HFF-Myc (cell line): Measurements from ENCODE around the gene HOXA2.

Source experiments
- DNase-seq: peaks from one replicate; pipeline ENCODE4 v3.0.0-alpha.2; 2011; ENCODE audit warnings: low read depth; ENCODE audit errors: extremely low read depth
- H3K4me3 ChIP-seq: replicated peaks from 2 replicates; pipeline ENCODE4 v1.5.1; 2011; ENCODE audit warnings: low read depth, mild to moderate bottlenecking, control low read depth, low read length
- TF ChIP-seq, protein P1 (sequence below): IDR thresholded peaks from 2 replicates; pipeline ENCODE4 v1.5.1; 2012; ENCODE audit warnings: mild to moderate bottlenecking, low read depth, low read length, control low read depth; ENCODE audit errors: missing control alignments

The HOXA2 gene

DNA sequence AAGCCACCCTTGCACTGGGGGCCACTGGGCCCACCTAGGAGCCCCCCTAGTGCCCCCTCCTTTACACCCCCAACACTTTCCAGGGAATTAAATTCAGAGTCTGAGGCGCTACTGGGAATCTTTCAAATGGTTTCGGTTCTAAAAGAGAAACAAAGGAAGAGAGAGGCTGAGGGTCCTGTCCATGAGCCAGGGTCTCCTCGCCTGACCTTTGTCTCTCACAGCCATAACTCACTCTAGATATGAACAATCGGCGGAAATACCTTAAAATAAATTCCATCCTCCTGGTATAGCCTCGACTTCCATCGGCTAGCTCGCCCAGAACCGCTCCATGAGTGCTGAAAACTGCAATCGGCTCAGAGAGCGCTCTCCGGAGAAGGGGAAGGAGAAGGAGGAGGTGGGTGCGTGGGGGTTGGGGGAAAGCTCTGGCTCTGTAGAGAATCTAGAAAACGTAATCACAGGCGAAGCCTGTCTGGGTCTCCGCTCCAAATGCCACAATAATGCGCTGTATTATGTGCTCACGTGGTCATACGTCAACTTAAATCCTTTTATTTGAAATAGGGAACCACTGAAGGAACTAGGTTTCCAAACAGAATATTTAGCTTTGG is 15.5 kb upstream of the HOXA2 start:
- DNase-seq, result no peak
- TF ChIP-seq, protein P1, sequence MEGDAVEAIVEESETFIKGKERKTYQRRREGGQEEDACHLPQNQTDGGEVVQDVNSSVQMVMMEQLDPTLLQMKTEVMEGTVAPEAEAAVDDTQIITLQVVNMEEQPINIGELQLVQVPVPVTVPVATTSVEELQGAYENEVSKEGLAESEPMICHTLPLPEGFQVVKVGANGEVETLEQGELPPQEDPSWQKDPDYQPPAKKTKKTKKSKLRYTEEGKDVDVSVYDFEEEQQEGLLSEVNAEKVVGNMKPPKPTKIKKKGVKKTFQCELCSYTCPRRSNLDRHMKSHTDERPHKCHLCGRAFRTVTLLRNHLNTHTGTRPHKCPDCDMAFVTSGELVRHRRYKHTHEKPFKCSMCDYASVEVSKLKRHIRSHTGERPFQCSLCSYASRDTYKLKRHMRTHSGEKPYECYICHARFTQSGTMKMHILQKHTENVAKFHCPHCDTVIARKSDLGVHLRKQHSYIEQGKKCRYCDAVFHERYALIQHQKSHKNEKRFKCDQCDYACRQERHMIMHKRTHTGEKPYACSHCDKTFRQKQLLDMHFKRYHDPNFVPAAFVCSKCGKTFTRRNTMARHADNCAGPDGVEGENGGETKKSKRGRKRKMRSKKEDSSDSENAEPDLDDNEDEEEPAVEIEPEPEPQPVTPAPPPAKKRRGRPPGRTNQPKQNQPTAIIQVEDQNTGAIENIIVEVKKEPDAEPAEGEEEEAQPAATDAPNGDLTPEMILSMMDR, result no peak
- no peak overlapping the region for H3K4me3 ChIP-seq

DNA sequence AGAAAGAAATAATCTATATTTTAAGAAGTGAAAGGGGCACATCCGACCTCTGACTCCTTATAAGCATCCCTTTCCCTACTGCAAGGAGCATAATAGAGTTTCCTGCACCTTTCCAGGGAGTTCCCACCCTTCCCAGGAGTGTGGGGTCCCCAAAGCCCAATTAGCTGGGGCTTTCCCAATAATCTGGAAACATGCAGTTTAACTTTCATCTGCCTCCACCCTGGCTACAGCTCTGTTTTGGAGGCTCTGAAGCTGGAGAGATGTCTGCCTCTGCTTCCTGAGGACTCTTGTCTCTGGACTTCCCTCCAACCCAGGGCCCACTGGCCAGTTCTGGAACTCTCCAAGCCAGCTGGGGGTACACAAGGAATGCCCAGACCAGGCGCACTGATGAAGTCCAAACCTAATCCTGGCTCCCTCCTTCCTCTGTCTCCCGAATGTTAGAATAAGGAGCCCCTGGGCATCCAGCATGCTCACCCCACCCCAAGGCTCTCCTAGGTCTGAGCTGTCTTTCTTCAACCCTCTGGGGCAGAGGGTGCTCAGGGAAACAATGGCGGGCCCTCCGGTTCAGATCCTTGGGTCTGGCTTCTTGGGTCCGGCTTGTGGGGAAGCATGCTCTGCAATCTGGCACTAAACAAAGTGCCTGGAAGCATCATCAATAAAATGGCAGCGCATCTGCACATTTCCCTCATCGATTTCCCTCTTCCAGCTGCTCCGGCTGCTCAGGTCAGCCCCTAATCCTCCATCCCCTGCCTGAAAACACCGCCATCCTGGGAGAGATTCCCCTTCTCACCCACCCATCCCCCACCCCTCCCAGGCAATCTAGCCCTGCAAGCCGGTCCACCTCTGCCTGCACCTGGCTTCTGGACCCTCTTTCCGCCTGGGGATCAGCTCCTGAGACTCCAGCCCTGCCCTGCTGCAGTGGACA is 14.7 kb upstream of the HOXA2 start:
- no peak overlapping the region for H3K4me3 ChIP-seq
- TF ChIP-seq, protein P1, result no peak
- DNase-seq, result no peak

DNA sequence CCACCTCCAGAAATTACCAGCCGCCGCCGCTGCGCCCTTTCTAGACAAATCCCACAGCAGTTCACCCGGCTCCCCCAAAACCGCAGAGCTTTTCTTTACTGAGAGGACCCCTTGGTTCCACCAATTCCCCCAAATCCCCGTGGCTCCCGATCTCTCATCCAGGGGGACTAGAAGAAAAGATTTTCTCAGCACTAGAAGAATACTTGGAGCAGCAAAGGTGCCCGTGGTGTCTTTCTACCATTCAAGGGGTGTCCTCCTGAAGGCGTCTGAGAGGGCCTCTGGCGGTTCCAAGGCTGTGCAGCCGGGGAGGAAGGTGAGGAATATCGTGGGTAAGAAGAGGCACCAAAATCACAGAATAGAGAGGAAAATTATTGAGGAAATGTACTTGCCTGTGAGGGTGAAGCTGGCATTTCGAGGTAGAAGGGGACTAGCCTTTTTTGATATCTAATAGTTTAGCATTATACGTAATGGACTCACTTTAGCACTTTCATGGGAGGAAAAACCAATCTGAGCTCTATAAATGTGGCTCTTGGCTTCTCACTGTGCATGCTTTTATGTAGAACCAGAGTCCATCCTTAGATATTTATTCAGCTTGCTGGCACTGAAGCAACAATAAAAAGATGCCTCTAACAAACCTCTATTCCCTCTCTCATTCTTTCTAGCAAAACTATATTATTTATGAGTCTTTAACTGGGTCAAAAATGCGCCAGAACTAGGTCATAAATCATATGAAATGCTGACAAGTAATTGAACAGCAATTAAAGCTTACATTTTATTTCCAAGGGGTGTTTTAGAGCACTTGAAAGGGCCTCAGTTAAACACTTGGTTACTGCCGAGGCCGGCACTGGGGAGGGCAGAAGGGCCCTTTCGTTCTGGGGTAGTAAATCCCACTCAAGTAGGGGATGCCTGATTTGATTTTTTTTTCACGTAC is 13.8 kb upstream of the HOXA2 start:
- DNase-seq, result no peak
- H3K4me3 ChIP-seq, result no peak overlapping the region
- TF ChIP-seq, protein P1, result no peak

DNA sequence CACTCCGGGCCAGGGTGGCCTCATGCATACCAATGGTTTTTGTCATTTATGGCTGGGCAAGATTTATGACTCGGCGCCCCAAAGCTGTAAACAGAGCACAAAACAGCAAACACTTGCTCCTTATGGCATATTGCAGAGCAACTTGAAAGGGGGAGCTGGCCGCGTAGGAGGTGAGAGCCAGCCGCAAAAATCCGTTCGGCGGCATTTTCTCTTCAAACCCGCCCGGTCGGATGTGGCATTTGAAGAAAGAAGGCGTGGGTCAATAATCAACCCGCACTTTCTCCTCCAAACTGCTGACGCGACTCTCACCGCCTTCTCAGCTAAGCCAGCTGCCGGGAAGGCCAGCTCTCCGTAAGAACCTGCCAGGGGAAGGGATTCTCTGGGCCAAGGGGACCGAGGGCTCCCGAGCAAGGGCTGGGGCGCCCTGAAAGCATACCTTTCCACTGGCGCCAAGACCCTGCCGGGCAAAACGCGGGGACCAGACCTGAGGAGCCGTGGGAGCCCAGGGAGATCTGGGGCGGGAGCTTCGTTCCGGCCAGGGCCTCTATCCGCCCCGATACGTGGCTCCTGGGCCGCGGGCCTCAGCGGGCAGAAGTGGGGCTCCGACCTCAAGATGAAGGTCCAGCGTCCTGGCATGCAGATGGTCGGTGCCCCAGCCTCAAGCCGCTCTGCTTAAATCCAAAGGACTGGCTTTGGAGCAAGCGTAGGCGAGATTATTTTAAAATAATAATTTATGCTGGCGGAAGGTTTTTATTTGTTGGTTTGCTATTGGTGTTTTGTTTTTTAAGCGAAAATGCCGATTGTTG is 12.9 kb upstream of the HOXA2 start:
- TF ChIP-seq, protein P1, result no peak
- H3K4me3 ChIP-seq, result no peak overlapping the region
- DNase-seq, result no peak

DNA sequence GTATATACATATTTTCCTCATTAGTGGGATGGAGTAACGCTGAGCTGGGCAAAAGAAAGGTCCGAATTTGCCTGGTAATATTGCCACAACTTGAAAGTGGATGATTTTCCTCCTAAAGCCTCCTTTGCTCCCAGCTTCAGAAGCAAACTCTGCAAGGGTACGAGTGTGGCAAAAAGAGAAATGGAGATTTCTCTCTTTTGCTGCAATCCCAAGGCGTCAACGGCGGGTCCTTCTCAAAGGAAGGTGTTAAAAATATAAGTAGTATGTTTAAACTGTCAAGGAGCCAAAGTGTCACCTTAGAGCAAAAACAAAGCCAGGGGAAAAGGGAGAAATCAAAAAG is 12.4 kb upstream of the HOXA2 start:
- DNase-seq, result no peak
- H3K4me3 ChIP-seq, result no peak overlapping the region
- TF ChIP-seq, protein P1, result no peak

DNA sequence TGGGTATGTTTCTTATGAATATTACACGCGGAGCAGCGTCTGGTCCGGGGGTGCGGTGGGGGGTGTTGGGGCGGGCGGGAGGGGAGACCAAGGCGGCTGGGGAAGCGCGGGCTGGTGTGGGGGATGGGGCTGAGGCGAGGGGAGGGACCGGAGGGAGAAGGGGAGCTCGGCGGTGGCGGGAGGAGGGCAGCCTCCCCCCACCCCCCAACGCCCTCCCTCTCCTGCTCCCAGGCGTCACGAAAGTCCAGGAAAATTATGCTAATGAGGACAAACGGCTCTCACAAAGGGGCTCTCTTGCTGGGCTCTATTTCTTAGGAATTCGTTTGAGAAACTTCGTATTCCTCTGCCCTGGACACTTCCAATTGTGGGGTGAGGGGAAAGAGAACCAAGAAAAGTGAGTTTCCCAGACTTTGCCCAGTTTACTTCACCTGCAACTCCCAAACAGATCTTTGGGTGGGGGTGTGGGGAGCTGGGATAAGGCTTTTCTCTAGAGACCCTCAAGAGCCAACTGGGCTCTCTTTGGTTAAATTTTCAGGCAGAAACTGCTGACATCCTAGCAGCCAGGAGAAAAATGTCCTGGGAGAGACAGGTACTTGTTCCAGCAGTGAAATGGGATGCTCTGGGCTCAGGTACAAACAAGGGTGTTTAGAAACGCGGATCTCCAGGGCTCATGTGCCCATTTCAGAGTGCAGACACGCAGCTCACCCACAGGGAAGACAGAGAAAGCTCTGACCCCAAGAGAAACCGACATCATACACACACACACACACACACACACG is 11.7 kb upstream of the HOXA2 start:
- no peak overlapping the region for H3K4me3 ChIP-seq
- TF ChIP-seq, protein P1, result no peak
- DNase-seq, result no peak
